GM18526 (cell line): ENCODE data around the gene MICU2.

Experiments
- POLR2A ChIP-seq: IDR thresholded peaks from 3 replicates; pipeline ENCODE4 v1.6.1; 2011; ENCODE audit not compliant: insufficient read length; ENCODE audit errors: extremely low read depth

Gene MICU2

GRCh38 chr13:21603531-21604448 lies at the start of gene MICU2:
Gene MICU2, minus strand, starts transcription at chr13:21604170. Its CDS starts 22 bp downstream, at chr13:21604148.
- TF ChIP-seq POLR2A = peak; percentile 96

- TF ChIP-seq POLR2A = no peak
Measured at GRCh38 chr13:21641629-21642028, 37.7 kb upstream of the MICU2 start.

- no peak for TF ChIP-seq POLR2A
Measured at GRCh38 chr13:21639561-21639960, 35.6 kb upstream of the MICU2 start.

- TF ChIP-seq POLR2A = no peak
Measured at GRCh38 chr13:21638319-21639282, 34.6 kb upstream of the MICU2 start.

- no peak for TF ChIP-seq POLR2A
Measured at GRCh38 chr13:21637296-21637695, 33.3 kb upstream of the MICU2 start.

GRCh38 chr13:21636656-21637055 lies 32.7 kb upstream of the MICU2 start:
- TF ChIP-seq POLR2A = no peak

- TF ChIP-seq POLR2A = no peak
Measured at GRCh38 chr13:21632196-21632595, 28.2 kb upstream of the MICU2 start.

- TF ChIP-seq POLR2A = no peak
Measured at GRCh38 chr13:21625366-21625765, 21.4 kb upstream of the MICU2 start.

GRCh38 chr13:21620861-21621260 lies 16.9 kb upstream of the MICU2 start:
- no peak for TF ChIP-seq POLR2A

- no peak for TF ChIP-seq POLR2A
Measured at GRCh38 chr13:21619633-21620220, 15.8 kb upstream of the MICU2 start.

- TF ChIP-seq POLR2A = no peak
Measured at GRCh38 chr13:21616880-21617279, 12.9 kb upstream of the MICU2 start.

- no peak for TF ChIP-seq POLR2A
Measured at GRCh38 chr13:21616205-21616866, 12.4 kb upstream of the MICU2 start.

- TF ChIP-seq POLR2A = no peak
Measured at GRCh38 chr13:21615427-21615826, 11.5 kb upstream of the MICU2 start.

GRCh38 chr13:21613791-21614190 lies 9.8 kb upstream of the MICU2 start:
- TF ChIP-seq POLR2A = no peak

- TF ChIP-seq POLR2A = no peak
Measured at GRCh38 chr13:21611385-21611784, 7.4 kb upstream of the MICU2 start.
